ENCODE results near the gene JPH3.

DNA sequence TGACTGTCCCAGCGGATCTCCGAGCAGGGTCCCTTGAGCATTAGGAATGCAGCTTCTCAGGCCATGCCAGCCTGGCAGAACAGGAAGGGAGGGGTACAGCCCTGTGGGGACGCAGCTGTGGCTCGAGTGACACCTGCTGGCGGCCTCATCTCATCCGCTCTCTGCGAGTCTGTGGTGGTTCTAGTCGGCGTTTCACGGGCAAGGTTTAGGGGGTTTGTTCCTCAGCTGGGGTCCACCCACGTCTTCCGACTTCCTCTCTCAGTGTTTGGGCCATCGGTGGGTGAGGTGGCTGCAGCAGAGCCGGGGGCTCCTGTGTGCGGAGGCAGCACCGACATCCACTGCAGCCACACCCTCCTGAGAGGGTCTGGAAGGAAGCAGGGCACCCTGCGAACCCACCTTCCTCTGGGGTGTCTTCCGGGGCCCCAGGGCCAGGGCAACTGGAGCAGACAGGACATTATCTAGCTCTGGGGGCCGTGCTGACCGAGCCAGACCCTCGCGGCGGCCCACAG, 33.3 kb downstream of the JPH3 start:
- TF ChIP-seq POLR2A (IDR thresholded peaks at IDR 0.05) = no peak
- TF ChIP-seq, protein P1, sequence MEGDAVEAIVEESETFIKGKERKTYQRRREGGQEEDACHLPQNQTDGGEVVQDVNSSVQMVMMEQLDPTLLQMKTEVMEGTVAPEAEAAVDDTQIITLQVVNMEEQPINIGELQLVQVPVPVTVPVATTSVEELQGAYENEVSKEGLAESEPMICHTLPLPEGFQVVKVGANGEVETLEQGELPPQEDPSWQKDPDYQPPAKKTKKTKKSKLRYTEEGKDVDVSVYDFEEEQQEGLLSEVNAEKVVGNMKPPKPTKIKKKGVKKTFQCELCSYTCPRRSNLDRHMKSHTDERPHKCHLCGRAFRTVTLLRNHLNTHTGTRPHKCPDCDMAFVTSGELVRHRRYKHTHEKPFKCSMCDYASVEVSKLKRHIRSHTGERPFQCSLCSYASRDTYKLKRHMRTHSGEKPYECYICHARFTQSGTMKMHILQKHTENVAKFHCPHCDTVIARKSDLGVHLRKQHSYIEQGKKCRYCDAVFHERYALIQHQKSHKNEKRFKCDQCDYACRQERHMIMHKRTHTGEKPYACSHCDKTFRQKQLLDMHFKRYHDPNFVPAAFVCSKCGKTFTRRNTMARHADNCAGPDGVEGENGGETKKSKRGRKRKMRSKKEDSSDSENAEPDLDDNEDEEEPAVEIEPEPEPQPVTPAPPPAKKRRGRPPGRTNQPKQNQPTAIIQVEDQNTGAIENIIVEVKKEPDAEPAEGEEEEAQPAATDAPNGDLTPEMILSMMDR (IDR thresholded peaks at IDR 0.05) = peak in 2 of 3 experiments; percentile 34 to 47

Data from testis (tissue), 2 donors.